IPS-20b (cell line): Measurements from ENCODE around the gene UCMA.

ENCODE experiments used
- H3K27ac ChIP-seq: one replicate; pipeline ENCODE4 v1.5.1; 2013; ENCODE audit warnings: low read length
- H3K27me3 ChIP-seq: 2 replicates; pipeline ENCODE4 v1.6.1; 2013; ENCODE audit warnings: mild to moderate bottlenecking, low read length, inconsistent platforms; ENCODE audit not compliant: insufficient read depth
- H3K36me3 ChIP-seq: 2 replicates; pipeline ENCODE4 v1.6.1; 2013; ENCODE audit warnings: low read depth, mild to moderate bottlenecking, inconsistent platforms, low read length, moderate library complexity; ENCODE audit not compliant: insufficient read depth
- H3K4me1 ChIP-seq: 2 replicates; pipeline ENCODE4 v1.6.1; 2013; ENCODE audit warnings: mild to moderate bottlenecking, control low read depth, inconsistent platforms, low read length, moderate library complexity; ENCODE audit not compliant: insufficient read depth
- H3K4me3 ChIP-seq: 2 replicates; pipeline ENCODE4 v1.5.1; 2013; ENCODE audit warnings: mild to moderate bottlenecking, low read length, inconsistent platforms
- H3K9ac ChIP-seq: 2 replicates; pipeline ENCODE4 v1.6.1; 2013; ENCODE audit warnings: low read depth, mild to moderate bottlenecking, inconsistent platforms, low read length, moderate library complexity
- H3K9me3 ChIP-seq: 2 replicates; pipeline ENCODE4 v1.6.1; 2013; ENCODE audit warnings: mild to moderate bottlenecking, low read depth, low read length, inconsistent platforms; ENCODE audit not compliant: insufficient read depth

UCMA gene

DNA sequence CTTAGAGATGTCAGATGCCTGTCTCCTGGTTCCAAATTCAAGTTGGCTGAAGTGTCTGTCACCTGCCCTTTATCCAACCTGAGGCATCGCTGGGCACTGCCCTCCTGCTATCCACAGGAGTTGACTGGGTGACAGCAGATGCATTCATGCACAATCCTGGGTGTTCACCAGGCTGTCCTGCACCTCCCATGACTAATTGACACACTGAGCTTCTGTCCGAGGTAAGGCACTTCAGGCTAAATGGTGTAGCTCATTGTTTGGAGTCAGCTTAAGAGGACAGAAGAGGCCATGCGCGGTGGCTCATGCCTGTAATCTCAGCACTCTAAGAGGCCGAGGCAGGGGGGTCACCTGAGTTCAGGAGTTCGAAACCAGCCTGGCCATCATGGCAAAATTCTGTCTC is 2.4 kb downstream of the UCMA start:
- H3K27me3 ChIP-seq = no peaks in the 10 kb centered on the region
- H3K9me3 ChIP-seq = no peaks in the 10 kb centered on the region
- H3K36me3 ChIP-seq = no peaks in the 10 kb centered on the region
- H3K9ac ChIP-seq = no peak overlapping the region
- peaks cover 8% of the 10 kb centered on the region; the same call in 1 of the 2 replicates for H3K4me1 ChIP-seq
- H3K4me3 ChIP-seq = no peak overlapping the region
- no peak overlapping the region for H3K27ac ChIP-seq

DNA sequence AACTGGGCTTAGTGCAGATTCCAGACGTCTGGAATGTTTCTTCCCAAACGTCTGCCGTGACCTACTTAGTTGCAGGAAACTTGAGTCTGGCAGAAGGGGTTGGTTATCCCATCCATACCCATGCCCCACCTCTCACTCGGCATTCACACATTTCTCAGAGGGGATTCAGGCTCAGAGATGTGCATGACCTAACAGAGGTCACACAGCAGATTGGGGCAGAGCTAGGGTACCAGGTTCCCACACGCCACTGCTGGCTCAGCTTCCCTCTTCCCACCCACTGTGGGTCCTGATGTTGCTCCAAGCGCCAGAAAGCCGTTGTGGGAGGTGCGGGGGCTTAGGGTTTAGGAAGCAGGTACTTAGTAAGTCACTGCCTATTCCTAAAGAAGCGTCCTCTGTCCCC is 3.0 kb downstream of the UCMA start:
- Histone ChIP-seq H3K36me3 (no peaks in the 10 kb centered on the region), H3K4me3 (no peak overlapping the region), H3K9me3 (no peaks in the 10 kb centered on the region), H3K4me1 (peaks cover 8% of the 10 kb centered on the region; the same call in 1 of the 2 replicates), H3K9ac (no peak overlapping the region), H3K27ac (no peak overlapping the region), H3K27me3 (no peaks in the 10 kb centered on the region)

DNA sequence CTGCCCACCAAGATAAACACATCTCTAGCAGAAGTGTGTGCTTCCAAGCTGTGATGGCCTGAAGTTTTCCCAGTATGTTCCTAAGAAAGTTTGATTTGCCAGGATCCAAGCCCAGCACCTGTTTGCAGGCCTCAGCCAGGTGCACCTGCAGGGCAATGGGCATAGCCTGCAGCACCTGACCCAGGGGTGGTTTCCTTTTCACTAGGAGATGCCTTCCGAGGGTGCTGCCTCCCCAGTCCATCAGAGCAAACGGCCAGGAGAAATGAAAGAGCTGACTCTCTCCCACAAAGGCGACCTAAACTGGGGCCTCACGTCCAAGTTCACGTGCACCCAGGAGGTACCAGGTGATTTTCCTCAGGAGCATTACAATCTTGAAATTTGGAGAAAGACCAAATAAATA is 7.1 kb downstream of the UCMA start:
- Histone ChIP-seq H3K4me3 (no peak overlapping the region), H3K27me3 (no peaks in the 10 kb centered on the region), H3K36me3 (no peaks in the 10 kb centered on the region), H3K4me1 (no peaks in the 10 kb centered on the region; the same call in 1 of the 2 replicates), H3K9ac (no peak overlapping the region), H3K27ac (no peak overlapping the region), H3K9me3 (no peaks in the 10 kb centered on the region)

DNA sequence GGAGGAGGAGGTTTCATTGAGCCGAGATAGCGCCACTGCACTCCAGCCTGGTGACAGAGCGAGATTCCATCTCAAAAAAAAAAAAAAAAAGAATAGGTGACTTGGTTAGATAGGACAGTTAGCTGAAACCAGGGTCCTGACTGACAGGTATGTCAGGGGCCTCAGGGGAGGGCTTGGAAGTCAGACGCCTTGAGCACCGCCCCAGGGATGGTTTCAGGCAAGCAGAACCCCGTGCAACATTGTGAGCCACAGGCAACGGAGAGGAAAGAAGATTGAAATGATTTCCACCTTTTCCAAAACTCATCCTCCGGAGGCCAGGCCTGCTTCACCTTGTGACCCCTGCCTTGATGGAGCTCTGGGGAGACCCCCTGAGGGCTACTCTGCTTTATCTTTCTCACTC is 8.6 kb downstream of the UCMA start:
- Histone ChIP-seq H3K27ac (no peak overlapping the region), H3K27me3 (no peaks in the 10 kb centered on the region), H3K4me3 (no peak overlapping the region), H3K4me1 (no peaks in the 10 kb centered on the region; the same call in 1 of the 2 replicates), H3K9me3 (no peaks in the 10 kb centered on the region), H3K36me3 (no peaks in the 10 kb centered on the region), H3K9ac (no peak overlapping the region)

DNA sequence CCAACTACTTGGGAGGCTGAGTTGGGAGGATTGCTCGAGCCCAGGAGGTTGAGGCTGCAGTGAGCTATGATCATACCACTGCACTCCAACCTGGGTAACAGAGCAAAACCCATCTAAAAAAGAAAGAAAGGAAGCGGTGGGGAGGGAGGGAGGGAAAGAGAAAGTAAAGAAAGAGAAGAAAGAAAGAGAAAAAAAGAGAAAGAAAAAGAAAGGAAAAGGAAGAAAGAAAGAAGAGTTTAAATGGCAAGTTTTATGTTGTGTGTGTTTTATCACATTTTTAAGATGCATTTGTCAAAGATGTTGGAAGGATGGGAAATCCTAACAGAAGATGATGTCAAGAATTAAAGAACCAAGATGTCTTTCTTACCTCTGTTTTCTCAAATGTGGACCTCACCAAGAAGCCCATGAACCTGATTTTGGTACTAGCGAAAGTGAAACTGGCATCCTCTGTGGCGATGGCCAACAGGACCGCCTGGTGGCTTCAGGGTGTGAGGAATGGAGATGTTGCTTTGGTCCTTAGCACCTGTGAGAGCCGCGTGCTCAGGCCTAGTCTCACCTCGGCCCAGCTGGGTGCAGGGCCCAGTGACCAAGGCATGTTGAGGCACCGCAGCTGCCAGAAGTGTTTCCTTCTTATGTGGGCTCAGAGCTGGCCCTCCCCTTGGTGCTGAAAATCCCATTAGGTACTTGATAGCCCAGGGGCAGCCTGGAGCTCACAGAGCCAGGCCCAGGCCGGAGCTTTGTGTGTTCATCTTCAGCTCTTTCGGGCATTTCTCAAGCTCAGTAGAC is 9.8 kb downstream of the UCMA start:
- no peaks in the 10 kb centered on the region for H3K36me3 ChIP-seq
- no peaks in the 10 kb centered on the region for H3K9me3 ChIP-seq
- no peak overlapping the region for H3K27ac ChIP-seq
- H3K27me3 ChIP-seq = no peaks in the 10 kb centered on the region
- H3K4me3 ChIP-seq = no peak overlapping the region
- H3K9ac ChIP-seq = no peak overlapping the region
- H3K4me1 ChIP-seq = peaks cover 4% of the 10 kb centered on the region; the same call in 1 of the 2 replicates

DNA sequence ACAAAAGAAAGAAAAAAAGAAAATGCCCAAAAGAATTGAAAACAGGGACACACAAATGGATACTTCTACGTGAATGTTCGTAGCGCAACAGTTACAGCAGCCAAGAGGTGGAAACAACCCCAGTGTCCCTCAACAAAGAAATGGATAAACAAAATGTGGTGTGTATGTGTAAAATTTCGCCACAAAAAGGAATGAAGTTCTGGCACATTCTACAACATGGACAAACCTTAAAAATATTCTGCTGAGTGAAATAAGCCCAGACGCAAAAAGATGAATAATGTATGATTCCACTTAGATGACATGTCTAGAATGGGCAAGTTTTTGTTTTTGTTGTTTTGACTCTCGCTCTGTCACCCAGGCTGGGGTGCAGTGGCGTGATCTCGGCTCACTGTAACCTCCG is 10.9 kb downstream of the UCMA start:
- Histone ChIP-seq H3K9me3 (no peaks in the 10 kb centered on the region), H3K9ac (no peak overlapping the region), H3K36me3 (no peaks in the 10 kb centered on the region), H3K4me3 (no peak overlapping the region), H3K4me1 (peaks cover 5% of the 10 kb centered on the region; the same call in 1 of the 2 replicates), H3K27ac (no peak overlapping the region), H3K27me3 (no peaks in the 10 kb centered on the region)

DNA sequence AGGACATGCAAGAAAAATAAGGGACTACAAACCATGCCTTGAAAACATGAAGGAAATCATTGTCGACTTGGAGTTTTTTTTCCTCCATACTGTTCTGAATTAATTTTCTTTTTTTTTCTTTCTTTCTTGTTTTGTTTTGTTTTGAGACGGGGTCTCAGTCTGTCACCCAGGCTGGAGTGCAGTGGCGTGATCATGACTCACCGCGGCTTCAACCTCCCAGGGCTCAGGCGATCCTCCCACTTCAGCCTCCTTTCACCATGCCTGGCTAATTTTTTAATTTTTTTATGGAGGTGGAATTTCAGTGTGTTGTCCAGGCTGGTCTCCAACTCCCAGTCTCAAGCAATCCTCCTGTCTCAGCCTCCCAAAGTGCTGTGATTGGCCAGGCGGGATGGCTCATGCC is 11.6 kb downstream of the UCMA start:
- Histone ChIP-seq H3K9ac (no peak overlapping the region), H3K27me3 (no peaks in the 10 kb centered on the region), H3K9me3 (no peaks in the 10 kb centered on the region), H3K4me1 (peaks cover 5% of the 10 kb centered on the region; the same call in 1 of the 2 replicates), H3K36me3 (no peaks in the 10 kb centered on the region), H3K27ac (no peak overlapping the region), H3K4me3 (no peak overlapping the region)

DNA sequence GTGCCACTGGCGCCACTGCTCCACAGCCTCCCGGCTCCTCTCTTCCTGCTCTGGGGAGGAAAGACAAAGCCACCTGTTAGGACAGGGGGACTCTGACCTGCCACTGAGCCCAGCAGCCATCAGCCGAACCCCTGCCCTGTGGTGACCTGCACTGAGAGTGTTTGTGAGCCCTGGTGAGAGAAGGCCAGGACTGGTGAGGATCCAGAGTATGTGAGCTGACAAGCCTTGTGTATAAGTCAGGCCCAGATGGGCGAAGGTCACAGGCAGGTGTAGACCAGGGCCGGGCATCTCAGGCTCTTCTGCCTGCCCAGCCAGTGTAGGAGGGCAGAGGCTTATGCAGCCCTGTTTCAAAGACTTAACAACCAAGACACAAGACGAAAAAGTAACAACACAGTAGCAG is 12.0 kb downstream of the UCMA start:
- Histone ChIP-seq H3K27me3 (no peaks in the 10 kb centered on the region), H3K4me3 (no peak overlapping the region), H3K27ac (no peak overlapping the region), H3K9ac (no peak overlapping the region), H3K36me3 (no peaks in the 10 kb centered on the region), H3K4me1 (peaks cover 5% of the 10 kb centered on the region; the same call in 1 of the 2 replicates), H3K9me3 (no peaks in the 10 kb centered on the region)

DNA sequence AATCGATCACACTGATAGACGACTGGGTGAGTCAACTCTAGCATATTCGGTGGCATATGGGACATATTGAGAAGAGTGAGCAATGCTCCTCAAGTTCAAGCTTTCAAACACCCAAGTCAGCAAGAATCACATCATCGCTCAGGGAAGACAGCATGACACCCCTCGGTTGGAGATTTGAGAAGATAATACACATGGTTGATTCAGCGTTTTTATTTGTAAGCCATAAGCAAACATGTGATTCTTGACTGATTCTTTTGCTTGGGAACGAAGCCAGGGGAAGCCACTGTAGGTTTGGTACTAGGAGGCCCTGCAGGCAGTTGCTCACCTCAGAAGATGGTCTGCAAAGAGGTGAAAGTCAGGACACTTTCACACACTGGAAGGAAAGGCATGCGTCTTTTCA is 12.6 kb downstream of the UCMA start:
- no peak overlapping the region for H3K9ac ChIP-seq
- H3K4me1 ChIP-seq = peaks cover 5% of the 10 kb centered on the region; the same call in 1 of the 2 replicates
- H3K9me3 ChIP-seq = no peaks in the 10 kb centered on the region
- H3K27ac ChIP-seq = no peak overlapping the region
- no peaks in the 10 kb centered on the region for H3K27me3 ChIP-seq
- H3K36me3 ChIP-seq = no peaks in the 10 kb centered on the region
- H3K4me3 ChIP-seq = no peak overlapping the region

DNA sequence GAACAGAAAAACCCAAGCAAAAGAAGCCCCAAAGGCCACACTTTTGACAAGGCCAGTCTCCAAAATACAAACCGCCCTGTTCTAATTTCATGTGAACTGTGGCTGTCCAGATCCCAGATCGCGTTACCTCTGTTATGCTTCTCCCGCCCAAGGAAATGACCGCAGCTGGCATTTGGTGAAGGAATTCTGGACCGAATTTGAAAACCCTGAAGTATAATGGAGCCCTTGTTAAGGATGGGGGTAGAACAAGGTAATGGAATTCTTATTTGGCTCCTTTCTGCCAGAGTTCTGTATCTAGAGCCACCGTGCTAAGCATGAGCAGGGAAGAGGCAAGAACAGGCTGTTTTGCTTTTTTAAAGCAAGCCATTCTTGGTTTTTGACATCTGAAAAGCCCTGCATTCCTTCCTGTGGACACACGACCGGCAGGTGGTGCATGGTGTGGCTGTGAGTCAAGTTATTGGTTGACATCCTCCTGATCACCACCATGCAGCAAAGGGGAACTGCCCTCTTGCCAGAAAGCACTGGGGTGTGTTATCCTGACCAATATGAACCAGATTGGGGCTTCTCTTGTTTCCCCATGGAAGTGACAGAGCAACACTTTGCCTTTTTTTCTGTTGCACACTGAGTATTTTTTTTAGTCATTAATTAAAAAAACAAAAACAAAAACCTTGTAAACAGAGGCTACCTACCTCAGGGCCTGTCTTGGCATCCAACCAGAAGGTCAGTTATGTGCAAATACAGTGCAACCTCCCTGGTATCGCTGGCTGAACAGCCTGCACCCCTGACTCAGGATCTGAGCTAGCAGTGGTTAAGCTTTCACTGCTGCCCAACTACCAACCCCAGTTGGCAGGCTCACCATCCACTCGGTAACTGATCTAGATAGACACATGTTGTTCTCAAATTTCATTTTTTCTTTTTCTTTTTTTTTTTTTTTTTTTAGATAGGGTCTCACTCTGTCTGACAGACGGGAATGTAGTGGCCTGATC is 14.2 kb downstream of the UCMA start:
- no peak overlapping the region for H3K27ac ChIP-seq

DNA sequence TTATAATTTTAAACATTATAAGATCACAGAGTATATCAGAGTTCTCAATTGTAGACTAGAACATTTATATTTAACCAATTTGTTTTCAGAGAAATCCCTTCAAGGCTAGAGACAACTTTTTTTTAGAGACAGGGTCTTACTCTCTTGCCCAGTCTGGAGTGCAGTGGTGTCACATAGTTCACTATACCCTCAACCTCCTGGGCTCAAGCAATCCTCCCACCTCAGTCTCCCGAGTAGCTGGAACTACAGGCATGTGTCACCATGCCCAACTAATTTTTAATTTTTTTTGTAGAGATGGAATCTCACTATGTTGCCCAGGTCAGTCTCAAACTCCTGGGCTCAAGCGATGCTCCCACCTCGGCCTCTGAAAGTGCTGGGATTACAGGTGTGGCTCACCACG is 15.3 kb downstream of the UCMA start:
- no peak overlapping the region for H3K4me3 ChIP-seq
- H3K9ac ChIP-seq = no peak overlapping the region
- H3K27me3 ChIP-seq = no peaks in the 10 kb centered on the region
- no peak overlapping the region for H3K27ac ChIP-seq
- no peaks in the 10 kb centered on the region for H3K9me3 ChIP-seq
- no peaks in the 10 kb centered on the region for H3K36me3 ChIP-seq
- H3K4me1 ChIP-seq = peaks cover 5% of the 10 kb centered on the region; the same call in 1 of the 2 replicates

More for the DNA sequence above, 14.2 kb downstream of the UCMA start:
- H3K27me3 ChIP-seq = no peaks in the 10 kb centered on the region
- H3K4me1 ChIP-seq = peaks cover 5% of the 10 kb centered on the region; the same call in 1 of the 2 replicates
- no peaks in the 10 kb centered on the region for H3K9me3 ChIP-seq
- no peak overlapping the region for H3K4me3 ChIP-seq
- H3K9ac ChIP-seq = no peak overlapping the region
- no peaks in the 10 kb centered on the region for H3K36me3 ChIP-seq
